HepG2 (cell line): Measurements from ENCODE around the gene CFAP210. TPM values are rescaled to one million over a fixed set of nuclear protein-coding genes. Genes with fewer than 3 reads are reported as not detected.
A peak's percentile ranks its signal among the peaks of the same experiment; 100 is the strongest.

Experiments
- ARNT2 ChIP-seq: sonication (generic); formaldehyde crosslinking; IDR thresholded peaks from 2 replicates; pipeline ENCODE4 v1.8.0; 2022; ENCODE audit warnings: mild to moderate bottlenecking, low read depth, missing genetic modification reagents, moderate library complexity
- ATF1 ChIP-seq: IDR thresholded peaks from 2 replicates; pipeline ENCODE4 v1.6.1; 2016; ENCODE audit warnings: mild to moderate bottlenecking, control low read depth
- CEBPZ ChIP-seq: IDR thresholded peaks from 2 replicates; pipeline ENCODE4 v1.6.1; 2012; ENCODE audit warnings: low read length, improper control_type of control experiment
- MLX ChIP-seq: IDR thresholded peaks from 2 replicates; pipeline ENCODE4 v1.6.1; 2016
- PAWR ChIP-seq: sonication (generic); formaldehyde crosslinking; IDR thresholded peaks from 2 replicates; pipeline ENCODE4 v1.4.0; 2020; ENCODE audit warnings: missing genetic modification reagents, mild to moderate bottlenecking, borderline replicate concordance
- PAX8 ChIP-seq: sonication (generic); formaldehyde crosslinking; IDR thresholded peaks from 2 replicates; pipeline ENCODE4 v1.8.0; 2022; ENCODE audit warnings: mild to moderate bottlenecking, missing genetic modification reagents, borderline replicate concordance
- PAXIP1 ChIP-seq: sonication (generic); formaldehyde crosslinking; conservative IDR thresholded peaks from 2 replicates; pipeline ENCODE4 v1.4.0; 2020; ENCODE audit warnings: mild to moderate bottlenecking, missing genetic modification reagents, moderate library complexity
- SMAD3 ChIP-seq: sonication (generic); formaldehyde crosslinking; IDR thresholded peaks from 2 replicates; pipeline ENCODE4 v1.4.0; 2020; ENCODE audit warnings: missing genetic modification reagents
- SNAPC2 ChIP-seq: sonication (generic); formaldehyde crosslinking; IDR thresholded peaks from 2 replicates; pipeline ENCODE4 v1.8.1; 2022; ENCODE audit warnings: mild to moderate bottlenecking, missing genetic modification reagents
- SP140L ChIP-seq: sonication (generic); formaldehyde crosslinking; IDR thresholded peaks from 2 replicates; pipeline ENCODE4 v1.4.0; 2020; ENCODE audit warnings: missing genetic modification reagents, borderline replicate concordance
- SSRP1 ChIP-seq: IDR thresholded peaks from 2 replicates; pipeline ENCODE4 v1.6.1; 2016; ENCODE audit warnings: control low read depth
- TBL1XR1 ChIP-seq: fragments of 150-350 bp; IDR thresholded peaks from 2 replicates; pipeline ENCODE4 v1.6.1; 2014; ENCODE audit warnings: borderline replicate concordance, low read length; ENCODE audit not compliant: partially characterized antibody
- TRIM22 ChIP-seq: fragments of 450-650 bp; IDR thresholded peaks from 2 replicates; pipeline ENCODE4 v1.6.1; 2017
- ZNF207 ChIP-seq: fragments of 450-650 bp; IDR thresholded peaks from 2 replicates; pipeline ENCODE4 v1.6.1; 2016; ENCODE audit warnings: antibody characterized with exemption, borderline replicate concordance
- ZNF468 ChIP-seq: sonication (generic); formaldehyde crosslinking; IDR thresholded peaks from 2 replicates; pipeline ENCODE4 v1.8.0; 2022; ENCODE audit warnings: mild to moderate bottlenecking, moderate library complexity, missing genetic modification reagents
- ZSCAN5A ChIP-seq: sonication (generic); formaldehyde crosslinking; IDR thresholded peaks from 2 replicates; pipeline ENCODE4 v1.8.0; 2022; ENCODE audit warnings: mild to moderate bottlenecking, missing genetic modification reagents, borderline replicate concordance
- polyA plus RNA-seq, 8 experiments: library from polyadenylated mRNA; depleted of rRNA in 3 of 8; stranded (reverse) in 7 of 8; unstranded in 1 of 8; fragments of >200 nt; fragmentation: Illumina TruSeq in 4 of 8; extraction: Trizol in 4 of 8; gene quantifications; 2 replicates each; pipeline versions ENCODE4 v1.2.1 to v1.2.3, GENCODE V29; 2011 to 2016; ENCODE audit warnings: low read depth in 4 of 8, missing spikeins in 1 of 8, mixed read lengths in 1 of 8; ENCODE audit not compliant: insufficient read depth in 1 of 8
- total RNA-seq, 5 experiments: library from RNA; depleted of rRNA; stranded (reverse); fragments of >200 nt; fragmentation: Illumina TruSeq; extraction: Trizol; gene quantifications; 2 replicates each; pipeline ENCODE4 v1.2.3, GENCODE V29; 2016; ENCODE audit warnings: low read depth in 1 of 5

CFAP210 gene
- total and polyA plus RNA-seq, 2 of the 13 experiments (the other 11 are each of a cell fraction or from before 2014, with no cell fraction given): 0.18 TPM; not detected in 1

- TF ChIP-seq ZSCAN5A (CRISPR knock-in tag): peak; percentile 86; the same call in 1 of the 2 replicates
- TF ChIP-seq PAXIP1: peak; percentile 66
- TF ChIP-seq SP140L (CRISPR knock-in tag): peak; percentile 83; the same call in 1 of the 2 replicates
- peak; percentile 75; the same call in 1 of the 2 replicates for TF ChIP-seq SMAD3 (CRISPR knock-in tag)
- no peak for TF ChIP-seq TRIM22
- no peak for TF ChIP-seq CEBPZ
- TF ChIP-seq SNAPC2 (CRISPR knock-in tag): peak; percentile 89
- TF ChIP-seq TBL1XR1: peak; percentile 40
- TF ChIP-seq PAX8 (CRISPR knock-in tag): peak; percentile 64; the same call in 1 of the 2 replicates
- TF ChIP-seq MLX (CRISPR knock-in tag): no peak; the same call in 1 of the 2 replicates
- TF ChIP-seq SSRP1 (CRISPR knock-in tag): no peak
- no peak for TF ChIP-seq ZNF468 (CRISPR knock-in tag)
- TF ChIP-seq ARNT2 (CRISPR knock-in tag): peak; percentile 62
- no peak for TF ChIP-seq ZNF207
- no peak for TF ChIP-seq PAWR (CRISPR knock-in tag)
- peak; percentile 81 for TF ChIP-seq ATF1
Observed at GRCh38 chr2:169694113-169694893, at the start of gene CFAP210, which contains the start of gene PHOSPHO2 (continued).
